GM12874 (cell line): Measurements from ENCODE around the gene OR52D1.

Experiments
- TF ChIP-seq, protein P1 (sequence below): IDR thresholded peaks from 2 replicates; pipeline ENCODE4 v1.5.1; 2011; ENCODE audit warnings: low read depth, mild to moderate bottlenecking, control low read depth, low read length, moderate library complexity; ENCODE audit not compliant: insufficient read depth

The OR52D1 gene

DNA sequence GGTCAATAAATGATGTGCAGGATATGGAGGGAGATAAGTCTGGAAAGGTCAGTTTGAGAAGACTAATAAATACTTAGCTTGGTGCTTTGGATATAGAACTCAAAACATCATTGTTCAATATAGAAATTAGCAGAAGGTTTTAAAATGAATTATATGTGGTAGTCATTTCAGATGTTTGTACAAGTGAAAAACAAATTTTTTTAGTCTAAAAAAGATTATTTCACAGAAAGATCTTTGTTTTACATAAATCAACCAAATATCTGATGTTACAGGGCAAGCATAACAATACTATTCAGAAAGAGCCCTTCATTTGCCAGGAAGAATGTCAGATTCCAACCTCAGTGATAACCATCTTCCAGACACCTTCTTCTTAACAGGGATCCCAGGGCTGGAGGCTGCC lies at the start of gene OR52D1:
OR52D1 (plus strand) TSS at position 301 of the 400 bp plus-strand sequence; CDS start at position 323, 22 bp downstream.
- TF ChIP-seq, protein P1, sequence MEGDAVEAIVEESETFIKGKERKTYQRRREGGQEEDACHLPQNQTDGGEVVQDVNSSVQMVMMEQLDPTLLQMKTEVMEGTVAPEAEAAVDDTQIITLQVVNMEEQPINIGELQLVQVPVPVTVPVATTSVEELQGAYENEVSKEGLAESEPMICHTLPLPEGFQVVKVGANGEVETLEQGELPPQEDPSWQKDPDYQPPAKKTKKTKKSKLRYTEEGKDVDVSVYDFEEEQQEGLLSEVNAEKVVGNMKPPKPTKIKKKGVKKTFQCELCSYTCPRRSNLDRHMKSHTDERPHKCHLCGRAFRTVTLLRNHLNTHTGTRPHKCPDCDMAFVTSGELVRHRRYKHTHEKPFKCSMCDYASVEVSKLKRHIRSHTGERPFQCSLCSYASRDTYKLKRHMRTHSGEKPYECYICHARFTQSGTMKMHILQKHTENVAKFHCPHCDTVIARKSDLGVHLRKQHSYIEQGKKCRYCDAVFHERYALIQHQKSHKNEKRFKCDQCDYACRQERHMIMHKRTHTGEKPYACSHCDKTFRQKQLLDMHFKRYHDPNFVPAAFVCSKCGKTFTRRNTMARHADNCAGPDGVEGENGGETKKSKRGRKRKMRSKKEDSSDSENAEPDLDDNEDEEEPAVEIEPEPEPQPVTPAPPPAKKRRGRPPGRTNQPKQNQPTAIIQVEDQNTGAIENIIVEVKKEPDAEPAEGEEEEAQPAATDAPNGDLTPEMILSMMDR, result no peak

GRCh38 chr11:5441414-5441813 lies 47.1 kb upstream of the OR52D1 start, which contains the start of gene OR51I1:
OR51I1 (minus strand) TSS chr11:5441514; CDS start chr11:5441514, 0 bp downstream.
- TF ChIP-seq, protein P1, result no peak

DNA sequence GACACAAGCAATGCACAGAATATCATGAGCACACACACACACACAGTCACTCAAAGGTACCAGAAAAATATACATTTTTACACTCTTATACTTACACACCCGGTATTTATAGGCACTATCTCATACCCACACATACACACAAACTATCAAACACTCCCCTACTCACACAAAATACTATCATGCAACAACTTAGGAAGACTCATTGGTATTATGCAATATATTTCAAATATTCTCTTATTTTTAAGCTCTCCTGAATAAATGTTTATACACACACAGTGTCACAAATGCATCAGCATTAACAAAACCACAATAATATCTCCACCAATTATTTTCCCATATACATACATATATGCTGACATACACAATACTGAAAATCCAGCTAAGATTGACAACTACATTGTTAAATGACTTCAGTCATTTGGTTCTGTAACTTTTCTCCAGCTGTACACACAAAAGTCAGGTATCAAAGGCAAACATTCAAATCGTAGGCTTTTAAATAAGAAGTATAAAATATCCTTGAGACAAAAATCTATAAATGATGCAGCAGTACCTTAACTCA lies 44.6 kb upstream of the OR52D1 start:
- TF ChIP-seq, protein P1, result no peak

DNA sequence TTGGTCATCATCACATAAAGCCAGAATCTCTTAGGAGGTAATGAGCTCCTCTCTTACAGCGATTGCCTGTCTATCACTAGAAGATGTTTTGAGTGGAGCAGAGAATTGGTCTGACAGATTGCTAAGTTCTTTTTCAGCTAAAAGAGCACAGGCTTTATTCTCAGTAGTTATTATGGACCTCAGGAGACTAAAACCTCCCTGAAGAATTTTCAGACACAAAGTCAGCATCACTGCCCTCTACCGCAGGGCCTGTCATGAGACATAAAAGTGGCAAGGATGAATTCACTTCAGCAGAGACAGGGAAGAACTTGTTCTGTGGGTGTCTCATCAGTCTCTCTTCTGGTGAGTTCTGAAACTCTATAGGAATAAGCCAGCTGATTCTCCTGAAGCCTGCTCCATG lies 39.5 kb upstream of the OR52D1 start, which contains the start of gene OR51I2:
OR51I2 (plus strand) TSS at position 301 of the 400 bp plus-strand sequence. CDS start 4,166 bp downstream, outside the sequence.
- TF ChIP-seq, protein P1, result no peak

DNA sequence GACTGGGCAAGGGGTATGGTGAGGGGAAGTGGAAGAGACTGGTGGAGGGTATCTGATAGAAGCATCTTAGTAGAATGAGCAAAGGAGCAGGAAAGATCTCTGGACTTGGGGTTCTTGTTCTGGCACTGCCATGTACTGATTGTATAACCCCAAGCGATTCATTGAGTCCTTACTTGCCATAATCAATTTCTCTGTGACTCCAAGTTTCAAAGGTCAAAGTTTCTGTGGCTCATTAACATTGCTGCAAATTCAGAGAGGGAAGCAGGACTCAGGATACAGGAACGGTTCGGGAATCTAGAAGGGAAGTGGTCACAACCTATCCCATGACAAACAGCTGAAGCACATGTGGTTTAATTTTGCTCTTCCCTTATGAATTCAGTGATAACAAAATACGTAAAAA lies 39.1 kb upstream of the OR52D1 start:
- TF ChIP-seq, protein P1, result no peak

- TF ChIP-seq, protein P1, result no peak
Measured at GRCh38 chr11:5460983-5461621, 27.4 kb upstream of the OR52D1 start.

- TF ChIP-seq, protein P1, result no peak
Measured at GRCh38 chr11:5467527-5467926, 21.0 kb upstream of the OR52D1 start.
